GM21786 (cell line): Measurements from ENCODE around the gene PAK1.
"Not testable (repeated sequence)": the region's sequence is repeated elsewhere in the genome, so short reads cannot be mapped to it uniquely, and the experiment has no call there.

ENCODE experiments used
- ATAC-seq: cut with Tn5 transposase; IDR thresholded peaks from one replicate; pipeline ENCODE4 v1.9.1; 2021; ENCODE audit not compliant: unreplicated experiment

The PAK1 gene

DNA sequence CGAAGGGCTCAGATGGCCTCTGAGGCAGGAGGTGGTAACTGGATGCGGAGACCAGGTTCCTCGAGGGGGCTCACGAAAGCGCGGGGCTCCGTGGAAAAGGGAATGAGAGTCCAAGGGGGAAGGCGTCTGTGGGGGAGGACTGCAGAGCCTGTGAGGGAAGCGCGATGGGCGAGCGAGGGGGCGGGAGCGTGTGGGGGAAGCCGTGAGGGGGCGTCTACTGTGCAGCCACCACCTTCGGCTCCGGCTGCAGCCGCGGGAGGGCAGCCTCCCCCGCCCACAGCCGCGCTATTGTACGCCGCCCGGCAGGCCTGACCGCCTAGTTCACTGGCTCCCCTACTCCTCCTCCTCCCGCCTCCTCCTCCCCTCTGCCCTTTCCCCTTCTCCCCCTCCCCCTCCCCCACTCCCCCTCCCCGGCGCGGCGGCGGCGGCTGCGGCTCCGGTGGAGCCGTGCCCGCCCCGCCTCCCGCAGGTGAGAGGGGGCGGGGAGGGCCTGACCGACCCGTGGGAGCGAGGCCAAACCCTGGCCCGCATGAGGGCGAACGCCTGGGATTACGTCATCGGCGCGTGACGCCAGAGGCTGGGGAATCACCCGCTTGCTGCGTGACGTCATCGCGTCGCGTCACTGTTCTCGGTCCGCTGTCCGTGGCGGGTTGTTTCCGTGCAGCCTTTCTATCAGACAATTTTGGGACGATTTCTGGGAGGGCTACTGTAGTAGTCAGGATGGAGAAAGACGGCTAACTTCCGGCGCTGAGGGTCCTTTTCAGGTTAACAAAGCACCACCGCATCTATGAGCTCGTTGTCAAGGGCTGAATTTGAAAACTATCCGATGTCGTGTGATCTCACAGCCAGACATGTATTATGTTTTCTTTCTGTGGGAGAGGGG lies at the start of gene PAK1:
PAK1 (minus strand) TSS at position 294 of the 883 bp plus-strand sequence. CDS start 81,574 bp downstream, outside the sequence.
- ATAC-seq, result peak; percentile 44

DNA sequence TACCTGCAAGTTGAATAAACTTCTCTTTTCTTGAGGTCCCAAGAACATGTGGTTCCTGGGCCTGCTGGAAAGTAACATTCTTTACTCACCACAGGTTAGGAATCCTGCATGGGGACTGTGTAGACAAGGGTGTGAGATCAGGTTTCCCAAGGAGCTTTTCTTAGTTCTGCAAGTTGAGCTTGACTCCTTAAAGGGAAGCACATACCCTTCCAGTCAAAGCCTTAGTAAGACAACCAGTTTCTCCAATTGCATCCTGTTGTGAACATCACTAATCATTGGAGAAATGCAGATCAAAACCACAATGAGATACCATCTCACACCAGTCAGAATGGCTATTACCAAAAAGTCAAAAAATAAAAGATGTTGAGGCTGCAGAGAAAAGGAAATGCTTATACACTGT lies 48.3 kb upstream of the PAK1 start:
- ATAC-seq, result no peak

DNA sequence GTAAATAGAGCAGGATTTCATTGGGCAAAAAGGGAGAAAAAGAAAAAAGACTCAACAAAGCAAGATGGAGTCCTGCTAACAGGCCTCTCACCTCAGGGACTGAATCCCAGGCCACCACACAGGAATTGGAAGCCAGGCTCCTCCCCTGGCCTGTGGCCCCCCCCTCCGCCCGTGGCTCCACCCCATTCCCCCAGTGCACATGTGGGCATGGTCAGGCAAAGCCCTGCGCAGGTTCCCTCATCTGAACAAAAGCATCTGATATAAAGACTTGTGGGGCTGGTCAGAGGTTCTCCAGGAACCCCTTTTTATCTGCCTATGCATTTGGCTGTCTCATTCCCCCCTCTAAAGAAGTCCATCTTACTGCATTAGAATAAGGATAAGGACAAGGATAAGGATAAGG lies 46.0 kb upstream of the PAK1 start:
- ATAC-seq, result no peak

DNA sequence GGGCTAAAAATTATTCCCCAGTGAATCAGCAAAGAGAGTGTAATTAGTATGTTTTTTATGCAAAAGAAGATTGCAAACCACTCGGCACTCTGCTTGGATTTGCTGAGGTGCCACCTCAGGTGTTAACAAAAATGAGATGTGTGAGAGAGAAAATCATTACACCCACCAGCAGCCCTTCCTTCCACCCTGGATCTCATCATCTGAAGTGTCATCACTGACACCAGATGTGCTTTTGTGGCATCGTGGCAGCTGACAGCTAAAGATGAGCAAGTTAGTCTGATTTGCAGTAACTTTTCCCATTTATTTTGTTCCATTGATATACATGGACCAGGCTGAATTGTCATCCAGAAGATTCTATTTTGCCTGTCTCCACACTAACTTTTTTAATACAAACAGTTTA lies 44.6 kb upstream of the PAK1 start:
- no peak for ATAC-seq

DNA sequence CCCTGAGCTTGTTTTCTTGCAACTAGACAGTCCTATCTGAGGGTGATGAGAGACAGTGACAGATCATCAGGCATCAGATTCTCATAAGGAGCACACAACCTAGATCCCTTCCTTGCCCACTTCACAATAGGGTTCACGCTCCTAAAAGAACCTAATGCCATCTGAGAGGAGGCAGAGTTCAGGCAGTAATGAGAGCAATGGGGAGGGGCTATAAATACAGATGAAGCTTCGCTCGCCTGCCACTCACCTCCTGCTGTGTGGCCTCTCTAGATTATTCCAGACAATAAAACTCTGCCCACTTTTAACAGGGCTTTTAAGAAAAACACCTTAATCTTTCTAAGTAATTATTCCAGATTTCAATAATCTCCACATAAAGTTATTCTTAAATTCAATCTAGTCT lies 43.9 kb upstream of the PAK1 start:
- no peak for ATAC-seq

DNA sequence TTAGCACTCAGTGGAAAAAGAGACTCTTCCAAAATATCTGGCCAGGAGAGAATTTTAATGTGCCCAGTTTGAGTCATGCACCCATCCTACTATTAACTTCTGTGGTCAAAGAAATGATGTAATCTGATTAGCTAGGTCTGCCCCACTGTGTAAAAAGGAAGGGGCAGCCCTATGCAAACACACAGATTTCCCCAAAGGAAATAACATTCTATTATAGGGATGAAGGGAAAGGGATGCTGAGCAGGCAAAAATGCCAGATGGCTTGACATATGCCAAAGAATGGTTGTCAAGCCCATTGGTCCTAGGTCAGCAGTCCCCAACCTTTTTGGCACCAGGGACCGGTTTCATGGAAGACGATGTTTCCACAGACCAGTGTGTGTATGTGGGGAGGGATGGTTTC lies 43.3 kb upstream of the PAK1 start:
- no peak for ATAC-seq

DNA sequence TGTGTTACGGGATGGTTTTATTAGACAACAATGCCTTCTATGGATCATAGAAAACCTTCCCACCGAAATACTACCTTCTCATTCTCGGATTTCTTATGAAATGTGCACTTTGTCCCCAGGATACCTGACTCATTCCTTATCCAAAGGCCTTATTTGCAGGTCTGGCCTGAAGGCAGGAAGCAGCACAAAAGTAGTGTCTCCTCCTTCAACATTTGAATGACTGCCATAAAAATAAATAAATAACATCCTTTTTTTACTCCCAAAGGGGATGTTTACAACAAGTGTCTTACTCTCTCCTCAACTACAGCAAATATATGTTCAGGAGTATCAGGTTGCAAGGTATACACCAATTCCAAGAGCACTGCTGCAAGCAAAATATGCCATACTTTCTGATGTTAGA lies 41.6 kb upstream of the PAK1 start:
- ATAC-seq, result no peak

DNA sequence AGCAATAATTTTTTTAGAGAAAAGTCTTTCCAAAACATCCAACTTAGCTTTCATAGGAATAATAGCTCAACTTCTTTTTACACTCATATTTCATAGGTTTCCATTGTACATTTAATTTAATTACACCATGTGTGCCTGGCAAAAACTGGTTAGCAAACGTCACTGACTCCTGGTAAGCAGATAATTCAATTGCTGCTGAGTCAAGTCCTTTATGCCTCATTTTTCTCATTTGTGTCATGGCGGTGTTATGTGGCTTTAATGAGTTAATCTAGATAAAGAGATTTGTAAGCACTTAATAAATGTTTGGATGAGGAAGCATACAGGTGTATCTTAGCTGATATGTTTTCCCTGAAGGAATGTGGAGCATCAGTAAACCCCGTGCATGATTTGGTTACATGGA lies 41.2 kb upstream of the PAK1 start:
- no peak for ATAC-seq

DNA sequence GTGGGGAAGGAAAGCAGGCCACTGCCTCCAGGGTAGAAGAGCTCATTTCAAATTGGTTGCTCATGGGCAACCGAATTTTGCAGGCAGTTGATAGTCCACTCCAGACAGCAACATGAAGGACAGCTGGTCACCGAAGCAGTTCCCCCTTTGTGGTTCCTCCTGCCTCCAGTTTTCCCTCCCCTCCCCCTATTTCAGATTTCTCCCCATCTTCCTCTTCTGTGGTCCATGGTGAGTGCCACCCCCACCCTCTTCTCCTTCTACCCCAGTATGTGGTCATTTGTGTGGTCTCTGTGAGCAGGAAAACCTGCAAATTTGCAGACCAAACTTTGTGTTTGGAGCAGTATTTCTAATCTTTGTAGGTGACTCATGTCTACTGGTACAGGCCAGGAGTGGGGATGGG lies 38.2 kb upstream of the PAK1 start:
- ATAC-seq, result no peak

DNA sequence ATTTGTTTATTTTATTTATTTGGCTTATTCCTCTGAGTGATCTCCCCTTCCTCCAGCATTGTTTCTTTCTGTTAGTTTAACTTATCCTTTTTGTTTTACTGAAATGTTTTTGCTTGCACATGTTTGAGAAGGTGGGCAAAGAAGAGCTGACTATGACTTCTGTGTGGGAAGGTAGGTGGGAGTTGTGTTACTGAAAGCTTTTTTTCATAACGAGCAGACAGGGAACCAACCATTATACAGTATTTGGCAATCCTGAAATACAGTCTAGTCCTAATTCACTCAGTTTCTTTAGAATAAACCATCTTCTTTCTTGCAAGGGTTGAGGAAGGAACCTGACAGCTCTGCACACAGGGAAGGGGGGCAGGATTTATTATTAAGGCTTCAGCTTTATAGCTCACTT lies 37.0 kb upstream of the PAK1 start:
- no peak for ATAC-seq

DNA sequence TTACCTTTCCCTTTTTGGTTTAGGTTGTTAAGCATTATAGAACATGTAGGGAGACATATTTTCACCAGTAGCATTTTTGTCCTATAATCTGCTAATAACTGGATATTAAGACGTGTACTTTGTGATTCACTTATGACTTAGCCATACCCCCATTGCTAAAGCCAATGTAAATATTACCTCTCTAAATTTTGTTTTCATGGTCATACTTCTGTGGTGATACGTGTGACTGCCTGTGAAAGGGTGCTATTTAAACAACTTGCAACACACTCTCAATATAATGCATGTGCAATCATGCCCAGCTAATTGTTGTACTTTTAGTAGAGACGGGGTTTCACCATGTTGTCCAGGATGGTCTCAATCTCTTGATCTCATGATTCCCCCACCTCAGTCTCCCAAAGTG lies 36.2 kb upstream of the PAK1 start:
- ATAC-seq, result no peak

DNA sequence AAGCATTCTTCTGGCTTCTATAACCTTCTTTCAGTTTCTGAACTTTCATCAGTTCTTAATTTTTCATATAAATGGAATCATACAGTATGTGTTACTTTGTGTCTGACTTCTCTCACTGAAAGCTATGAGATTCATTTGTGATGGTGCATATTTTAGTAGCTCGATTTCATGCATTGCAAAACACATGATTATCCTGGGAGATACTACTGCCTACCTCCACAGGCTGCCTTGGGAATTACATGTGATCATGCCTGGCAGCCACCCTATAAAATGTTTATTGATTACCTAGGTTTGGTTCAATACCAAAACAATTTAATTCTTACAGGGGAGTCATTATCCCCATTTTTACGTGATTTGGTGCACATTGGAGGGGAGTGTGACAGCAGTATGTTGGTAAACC lies 34.1 kb upstream of the PAK1 start:
- no peak for ATAC-seq

DNA sequence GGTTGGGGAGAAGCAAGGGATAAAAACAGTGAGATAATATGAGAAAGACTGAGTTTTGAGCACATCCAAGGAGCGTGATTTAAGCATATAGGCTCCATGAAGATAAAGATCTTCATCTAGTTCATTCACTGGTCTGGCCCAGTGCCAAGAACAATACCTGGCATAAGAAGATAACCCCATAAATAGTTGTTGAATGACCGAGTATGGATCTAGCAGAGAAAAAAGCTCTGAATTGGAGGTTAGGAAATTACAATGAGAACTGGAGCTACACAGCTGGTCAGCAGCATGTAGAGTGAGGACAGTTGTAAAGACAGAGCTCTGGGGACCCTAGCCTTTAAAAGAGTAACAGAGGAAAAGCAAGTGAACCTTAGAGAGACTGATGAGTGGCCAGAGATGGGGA lies 33.0 kb upstream of the PAK1 start:
- ATAC-seq, result no peak

DNA sequence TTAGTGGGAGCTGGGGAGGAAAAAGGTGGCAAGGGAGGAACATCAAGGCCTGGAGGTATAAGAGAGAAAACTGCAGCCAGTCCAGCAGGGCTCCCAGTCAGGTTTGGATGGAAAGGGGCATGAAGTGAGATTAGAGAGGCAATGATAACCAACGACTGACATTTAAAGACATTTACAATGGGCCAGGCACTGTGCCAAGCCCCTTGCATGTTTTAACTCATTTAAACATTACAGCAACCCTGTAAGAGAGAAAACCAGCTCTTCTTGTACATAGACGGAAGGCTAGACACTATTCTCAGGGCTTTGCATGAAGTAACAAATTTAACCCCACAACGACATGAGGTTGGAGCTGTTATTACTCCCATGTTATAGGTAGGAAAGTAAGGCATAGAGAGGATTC lies 32.1 kb upstream of the PAK1 start:
- no peak for ATAC-seq

DNA sequence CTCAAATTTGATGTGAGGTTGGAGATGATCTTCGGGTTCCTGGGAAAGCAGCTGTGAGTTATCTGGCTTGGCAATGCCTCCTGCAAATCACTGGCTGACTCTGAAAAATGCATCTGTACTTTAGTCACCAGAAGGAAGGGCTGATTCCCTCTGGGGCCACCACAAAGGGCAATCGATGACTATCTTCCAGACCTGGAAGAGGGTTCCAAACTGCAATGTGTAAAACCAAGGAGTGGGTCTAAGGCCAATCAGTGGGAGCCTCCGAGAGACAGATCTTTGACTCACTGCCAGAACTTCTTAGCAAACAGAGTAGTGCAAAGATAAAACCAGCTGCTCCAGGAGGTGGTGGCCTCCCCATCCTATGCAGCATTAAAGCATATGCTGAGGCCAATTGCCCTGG lies 29.1 kb upstream of the PAK1 start:
- ATAC-seq, result no peak

DNA sequence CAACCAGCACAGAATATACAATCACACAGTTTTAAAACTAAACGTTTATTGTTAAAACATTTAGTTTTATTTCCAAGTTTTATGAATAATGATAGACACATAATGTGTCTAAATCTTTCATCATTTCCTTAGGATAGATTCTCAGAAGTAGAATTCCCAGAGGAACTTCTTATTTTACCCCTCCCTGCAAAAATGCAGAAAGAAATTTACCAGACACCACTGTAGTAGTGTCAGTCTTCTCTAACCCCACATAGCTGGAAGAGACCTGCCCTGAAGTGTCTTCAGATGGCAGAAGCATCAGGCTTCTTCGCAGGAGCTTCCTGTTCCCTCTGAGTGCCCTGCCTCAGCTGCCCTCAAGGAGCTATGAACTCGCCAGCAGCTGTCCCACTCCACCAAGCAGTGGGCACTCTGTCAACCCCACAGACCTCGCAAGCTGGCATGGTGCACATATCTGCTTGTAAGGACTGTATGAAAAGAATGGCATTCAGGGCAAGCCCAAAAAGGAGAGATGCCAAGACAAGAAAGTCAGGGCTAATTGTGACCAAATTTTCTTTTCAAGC lies 28.5 kb upstream of the PAK1 start:
- no peak for ATAC-seq

DNA sequence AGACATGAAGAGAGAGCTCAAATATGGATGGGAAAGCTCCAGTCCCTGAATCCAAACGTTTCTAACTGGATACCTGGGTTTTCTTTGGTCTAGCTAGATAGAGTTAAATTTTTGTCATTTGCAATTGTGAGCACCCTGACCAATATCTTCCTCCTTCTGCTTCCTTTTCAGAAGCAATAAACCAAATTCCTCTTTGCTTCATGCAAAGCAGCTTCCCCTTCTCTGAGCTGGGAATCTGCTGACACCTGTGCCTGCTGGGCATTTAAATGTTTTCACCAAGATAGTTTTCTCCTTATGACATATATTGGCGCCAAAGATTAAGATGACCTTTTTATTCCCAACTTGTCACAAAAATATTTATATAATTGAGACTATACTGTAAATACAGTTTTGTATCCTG lies 27.9 kb upstream of the PAK1 start:
- no peak for ATAC-seq

DNA sequence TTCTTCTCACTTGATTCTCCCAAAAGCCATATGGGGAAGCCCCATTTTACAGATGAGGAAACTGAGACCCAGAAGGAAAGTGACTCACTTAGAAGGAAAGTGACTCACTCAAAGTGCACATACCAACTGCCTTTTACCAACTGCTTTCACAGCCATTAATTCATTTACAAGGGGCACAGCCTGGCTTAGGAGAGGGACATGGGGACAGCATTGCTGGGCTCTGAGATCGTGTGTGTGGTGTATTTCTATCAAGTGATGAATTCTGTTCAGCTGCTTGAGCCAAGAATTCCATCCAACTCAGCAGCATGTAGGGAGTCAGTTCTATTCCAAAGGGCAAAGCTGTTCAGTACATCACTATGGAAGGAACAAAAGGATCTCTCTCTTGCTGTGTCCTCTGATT lies 23.5 kb upstream of the PAK1 start:
- ATAC-seq, result no peak

DNA sequence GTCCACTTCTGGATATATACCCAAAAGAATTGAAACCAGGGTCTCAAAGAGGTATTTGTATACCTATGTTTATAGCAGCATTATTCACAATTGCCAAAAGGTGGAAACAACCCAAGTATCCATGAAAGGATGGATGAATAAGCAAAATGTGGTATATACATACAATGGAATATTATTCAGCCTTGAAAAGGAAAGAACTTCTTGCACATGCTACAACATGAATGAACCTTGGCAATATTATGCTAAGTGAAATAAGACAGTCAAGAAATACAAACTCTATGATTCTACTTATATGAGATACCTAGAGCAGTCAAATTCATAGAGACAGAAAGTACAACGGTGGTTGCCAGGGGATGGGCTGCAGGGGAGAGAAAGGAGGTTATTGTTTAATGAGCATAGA lies 21.6 kb upstream of the PAK1 start:
- no peak for ATAC-seq

DNA sequence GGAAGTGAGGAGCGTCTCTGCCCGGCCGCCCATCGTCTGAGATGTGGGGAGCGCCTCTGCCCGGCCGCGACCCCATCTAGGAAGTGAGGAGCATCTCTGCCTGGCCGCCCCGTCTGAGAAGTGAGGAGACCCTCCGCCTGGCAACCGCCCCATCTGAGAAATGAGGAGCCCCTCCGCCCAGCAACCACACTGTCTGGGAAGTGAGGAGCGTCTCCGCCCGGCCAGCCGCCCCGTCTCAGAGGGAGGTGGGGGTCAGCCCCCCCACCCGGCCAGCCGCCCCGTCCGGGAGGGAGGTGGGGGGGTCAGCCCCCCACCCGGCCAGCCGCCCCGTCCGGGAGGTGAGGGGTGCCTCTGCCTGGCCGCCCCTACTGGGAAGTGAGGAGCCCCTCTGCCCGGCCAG lies 16.1 kb upstream of the PAK1 start:
- not testable (repeated sequence) for ATAC-seq

DNA sequence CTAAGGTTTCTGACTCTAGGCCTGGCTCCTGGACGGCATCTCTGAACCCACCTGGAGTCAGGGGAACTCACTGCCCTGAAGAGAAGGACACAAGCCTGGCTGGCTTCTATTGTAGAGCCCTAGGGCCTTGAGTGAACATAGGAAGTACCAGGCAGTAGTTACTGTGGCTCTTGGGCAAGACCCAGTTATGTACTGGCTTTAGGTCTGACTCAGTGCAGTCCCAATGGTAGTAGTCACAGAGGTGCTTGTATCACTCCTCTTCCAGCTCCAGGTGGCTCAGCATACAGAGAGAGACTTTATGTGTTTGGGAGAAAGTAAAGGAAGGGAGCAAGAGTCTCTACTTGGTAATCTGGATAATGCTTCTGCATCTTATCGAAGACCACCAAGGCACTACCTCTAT lies 13.9 kb upstream of the PAK1 start:
- no peak for ATAC-seq

DNA sequence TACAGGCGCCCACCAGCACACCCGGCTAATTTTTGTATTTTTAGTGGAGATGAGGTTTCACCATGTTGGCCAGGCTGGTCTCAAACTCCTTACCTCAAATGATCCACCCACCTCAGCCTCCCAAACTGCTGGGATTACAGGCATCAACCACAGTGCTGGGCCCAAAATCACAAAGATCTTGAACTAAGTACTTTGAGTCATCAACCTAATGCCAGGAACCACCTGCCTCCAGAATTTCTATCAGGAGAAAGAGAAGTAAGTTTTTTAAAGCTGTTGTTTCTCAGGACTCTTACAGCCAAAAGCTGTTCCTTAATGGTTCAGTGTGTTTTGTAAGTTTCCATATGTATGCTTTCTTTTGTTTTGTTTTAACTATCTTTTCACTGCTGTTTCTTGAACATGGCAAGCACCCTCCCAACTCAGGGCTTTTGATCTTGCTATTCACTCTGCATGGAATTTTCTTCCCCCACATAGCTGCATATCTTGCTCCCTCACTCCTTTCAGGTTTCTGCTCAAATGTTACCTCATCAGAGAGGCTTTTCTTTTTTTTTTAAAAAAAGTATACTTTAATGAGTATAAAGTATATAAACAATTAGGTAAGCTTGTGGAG lies 6.0 kb upstream of the PAK1 start:
- no peak for ATAC-seq
